Parathyroid adenoma (tissue), 2 donors: ENCODE measurements around the gene NMRK2.
A peak's percentile ranks its signal among the peaks of the same experiment; 100 is the strongest.
"Not testable (repeated sequence)": the region's sequence is repeated elsewhere in the genome, so short reads cannot be mapped to it uniquely, and the experiment has no call there.

ENCODE experiments used
- H2AFZ ChIP-seq: fragments of 300-600 bp; sonication (generic); one replicate; pipeline ENCODE4 v1.7.0; 2017; ENCODE audit warnings: antibody characterized with exemption, mild to moderate bottlenecking
- H3K27ac ChIP-seq: fragments of 300-600 bp; sonication (generic); one replicate; pipeline ENCODE4 v1.7.0; 2017
- H3K27me3 ChIP-seq: fragments of 300-600 bp; sonication (generic); one replicate; pipeline ENCODE4 v1.7.0; 2017; ENCODE audit warnings: low read length; ENCODE audit not compliant: control insufficient read depth, insufficient read depth
- H3K36me3 ChIP-seq: fragments of 300-600 bp; sonication (generic); one replicate; pipeline ENCODE4 v1.7.0; 2017; ENCODE audit warnings: low read length; ENCODE audit not compliant: control insufficient read depth, insufficient read depth
- H3K4me1 ChIP-seq: fragments of 300-600 bp; sonication (generic); one replicate; pipeline ENCODE4 v1.7.0; 2017; ENCODE audit warnings: control low read depth
- H3K4me2 ChIP-seq: fragments of 300-600 bp; sonication (generic); one replicate; pipeline ENCODE4 v1.7.0; 2017; ENCODE audit warnings: low read length
- H3K4me3 ChIP-seq: fragments of 300-600 bp; sonication (generic); one replicate; pipeline ENCODE4 v1.7.0; 2017; ENCODE audit warnings: low read depth, low read length
- H3K79me2 ChIP-seq: fragments of 300-600 bp; sonication (generic); one replicate; pipeline ENCODE4 v1.7.0; 2017; ENCODE audit warnings: control low read depth
- H3K9ac ChIP-seq: fragments of 300-600 bp; sonication (generic); one replicate; pipeline ENCODE4 v1.7.0; 2017; ENCODE audit warnings: mild to moderate bottlenecking
- H3K9me3 ChIP-seq: fragments of 300-600 bp; sonication (generic); one replicate; pipeline ENCODE4 v1.7.0; 2017; ENCODE audit warnings: low read length; ENCODE audit not compliant: control insufficient read depth
- CTCF ChIP-seq: fragments of 300-600 bp; sonication (generic); IDR thresholded peaks from one replicate; pipeline ENCODE4 v1.7.0; 2017; ENCODE audit warnings: antibody characterized with exemption, mild to moderate bottlenecking
- donor health status: primary hyperparathyroidism.

NMRK2 gene, protein sequence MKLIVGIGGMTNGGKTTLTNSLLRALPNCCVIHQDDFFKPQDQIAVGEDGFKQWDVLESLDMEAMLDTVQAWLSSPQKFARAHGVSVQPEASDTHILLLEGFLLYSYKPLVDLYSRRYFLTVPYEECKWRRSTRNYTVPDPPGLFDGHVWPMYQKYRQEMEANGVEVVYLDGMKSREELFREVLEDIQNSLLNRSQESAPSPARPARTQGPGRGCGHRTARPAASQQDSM

DNA sequence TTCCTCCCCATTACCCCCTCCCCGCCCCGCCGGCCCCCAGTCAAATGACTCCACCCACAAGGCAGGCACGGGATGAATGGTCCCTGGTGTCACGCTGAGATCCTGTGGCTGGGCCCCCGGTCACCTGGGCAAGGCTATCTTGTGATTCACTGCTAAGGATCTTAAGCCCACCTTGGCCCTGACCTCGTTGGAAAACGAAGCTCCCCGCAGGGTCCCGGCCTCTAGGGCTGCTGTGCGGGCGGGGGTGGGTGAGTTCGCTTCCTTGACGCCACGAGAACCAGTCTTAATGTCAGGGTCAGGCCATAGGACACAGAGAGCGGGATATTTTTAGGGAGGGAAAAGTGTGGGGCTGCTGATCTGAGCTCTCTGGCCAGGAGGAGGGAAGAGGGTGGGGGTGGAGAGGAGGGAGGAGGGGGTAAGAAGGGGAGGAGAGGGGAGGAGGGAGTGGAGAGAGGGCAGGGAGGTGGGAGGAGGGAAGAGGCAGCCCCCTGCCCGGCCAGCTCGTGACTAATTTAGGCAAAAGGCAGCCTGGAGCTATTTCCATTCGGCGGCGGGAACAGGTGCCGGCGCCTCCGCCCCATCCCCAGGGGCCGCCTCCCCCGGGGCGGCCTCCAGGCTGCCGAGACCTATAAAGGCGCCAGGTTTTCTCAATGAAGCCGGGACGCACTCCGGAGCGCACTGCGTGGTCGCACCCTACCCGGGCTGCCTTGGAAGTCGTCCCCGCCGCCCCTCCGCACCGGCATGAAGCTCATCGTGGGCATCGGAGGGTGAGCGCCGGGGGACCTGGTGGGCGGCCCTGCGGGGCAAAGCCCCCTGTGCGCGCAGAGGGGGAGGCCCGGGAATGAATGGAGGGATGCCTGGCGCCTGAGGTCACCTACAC is at the start of gene NMRK2:
Gene NMRK2, plus strand, starts transcription at position 139 of the 880 bp plus-strand sequence. Its CDS starts 603 bp downstream, at position 742.
- H3K36me3 ChIP-seq, result no peaks in the 10 kb centered on the region
- H3K27me3 ChIP-seq, result no peaks in the 10 kb centered on the region
- H3K4me3 ChIP-seq, result no peak within 1 kb of the TSS
- no peaks in the 10 kb centered on the region for H3K4me1 ChIP-seq
- no peaks in the 10 kb centered on the region for H3K79me2 ChIP-seq
- H3K27ac ChIP-seq, result no peak within 1 kb of the TSS
- peak within 1 kb of the TSS; percentile 61 for H2AFZ ChIP-seq
- no peak for TF ChIP-seq CTCF
- no peak within 1 kb of the TSS for H3K4me2 ChIP-seq
- no peak within 1 kb of the TSS for H3K9ac ChIP-seq
- H3K9me3 ChIP-seq, result no peaks in the 10 kb centered on the region

DNA sequence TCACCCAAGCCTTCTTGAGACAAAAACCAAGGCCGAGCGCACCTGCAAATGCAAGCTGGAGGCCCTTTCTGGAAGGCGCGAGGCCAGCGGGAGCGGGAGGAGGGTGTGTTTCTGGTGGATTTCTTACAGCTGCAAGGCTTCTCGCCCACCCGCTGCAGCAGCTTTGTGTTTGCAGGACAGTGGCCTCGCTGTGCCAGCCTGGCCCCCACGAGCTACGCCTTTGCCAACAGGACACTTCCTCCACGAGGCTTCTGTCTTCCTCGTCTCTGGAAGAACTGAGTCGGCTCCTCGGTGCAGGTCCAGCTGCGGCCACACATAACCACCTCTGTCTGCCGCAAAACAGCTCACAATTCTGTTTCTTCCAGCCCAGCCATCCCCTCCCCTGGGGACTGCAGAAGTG is 42.3 kb upstream of the NMRK2 start:
- Histone ChIP-seq H3K4me2 (no peak overlapping the region), H3K4me3 (no peak overlapping the region), H3K27ac (no peak overlapping the region), H3K36me3 (no peaks in the 10 kb centered on the region), H3K79me2 (no peaks in the 10 kb centered on the region), H3K9me3 (no peaks in the 10 kb centered on the region), H2AFZ (no peak overlapping the region), H3K27me3 (no peaks in the 10 kb centered on the region), H3K9ac (no peak overlapping the region), H3K4me1 (no peaks in the 10 kb centered on the region)
- TF ChIP-seq CTCF, result no peak

DNA sequence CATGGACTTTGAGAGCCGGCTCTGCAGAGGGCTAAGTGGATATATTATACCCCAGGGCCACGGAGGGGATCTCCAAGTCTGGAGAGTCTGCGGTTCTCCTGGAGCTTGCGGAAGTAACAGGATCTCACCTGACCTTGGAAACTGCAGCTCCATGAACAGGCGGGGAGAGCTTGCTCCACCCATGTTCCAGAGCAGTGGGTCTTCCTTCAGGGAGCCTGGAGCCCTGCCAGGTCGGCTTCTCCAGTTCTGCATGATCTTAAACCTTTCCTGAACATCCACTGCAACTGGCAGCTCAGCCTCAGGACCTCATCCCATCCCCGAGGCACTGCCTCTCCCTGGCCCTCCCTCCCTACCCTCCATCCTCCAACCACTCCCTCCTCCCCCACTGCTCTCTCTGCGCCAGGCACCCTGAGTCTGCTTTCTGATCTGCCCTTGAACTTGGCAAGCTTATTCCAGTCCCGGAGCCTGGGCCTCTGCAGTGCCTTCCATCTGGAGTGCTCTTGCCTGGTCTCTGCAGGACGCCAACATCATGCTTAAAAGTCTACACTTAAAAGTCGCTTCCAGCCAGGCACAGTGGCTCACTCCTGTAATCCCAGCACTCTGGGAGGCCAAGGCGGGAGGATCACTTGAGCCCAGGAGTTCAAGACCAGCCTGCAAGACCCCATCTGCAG is 39.2 kb upstream of the NMRK2 start:
- Histone ChIP-seq H3K9ac (no peak overlapping the region), H3K27me3 (no peaks in the 10 kb centered on the region), H3K9me3 (no peaks in the 10 kb centered on the region), H3K79me2 (no peaks in the 10 kb centered on the region), H2AFZ (no peak overlapping the region), H3K4me3 (no peak overlapping the region), H3K4me2 (no peak overlapping the region), H3K4me1 (no peaks in the 10 kb centered on the region), H3K27ac (no peak overlapping the region), H3K36me3 (no peaks in the 10 kb centered on the region)
- TF ChIP-seq CTCF, result no peak

GRCh38 chr19:3894959-3895358 is 37.9 kb upstream of the NMRK2 start:
- H3K36me3 ChIP-seq, H3K4me1 ChIP-seq, H3K27me3 ChIP-seq, H3K9ac ChIP-seq, H2AFZ ChIP-seq, H3K4me2 ChIP-seq, H3K79me2 ChIP-seq, H3K9me3 ChIP-seq, H3K27ac ChIP-seq, H3K4me3 ChIP-seq: not testable (repeated sequence)

- Histone ChIP-seq H2AFZ (no peak overlapping the region), H3K79me2 (no peaks in the 10 kb centered on the region), H3K4me1 (no peaks in the 10 kb centered on the region), H3K36me3 (no peaks in the 10 kb centered on the region), H3K9ac (no peak overlapping the region), H3K27ac (no peak overlapping the region), H3K4me3 (no peak overlapping the region), H3K4me2 (no peak overlapping the region), H3K27me3 (no peaks in the 10 kb centered on the region), H3K9me3 (no peaks in the 10 kb centered on the region)
- no peak for TF ChIP-seq CTCF
Measured at GRCh38 chr19:3895788-3896187, 37.1 kb upstream of the NMRK2 start.
